GM21390 (cell line): ENCODE results near the gene RAB1A.

ENCODE experiments used
- ATAC-seq: cut with Tn5 transposase; IDR thresholded peaks from one replicate; pipeline ENCODE4 v1.9.1; 2021; ENCODE audit not compliant: unreplicated experiment

The RAB1A gene

DNA sequence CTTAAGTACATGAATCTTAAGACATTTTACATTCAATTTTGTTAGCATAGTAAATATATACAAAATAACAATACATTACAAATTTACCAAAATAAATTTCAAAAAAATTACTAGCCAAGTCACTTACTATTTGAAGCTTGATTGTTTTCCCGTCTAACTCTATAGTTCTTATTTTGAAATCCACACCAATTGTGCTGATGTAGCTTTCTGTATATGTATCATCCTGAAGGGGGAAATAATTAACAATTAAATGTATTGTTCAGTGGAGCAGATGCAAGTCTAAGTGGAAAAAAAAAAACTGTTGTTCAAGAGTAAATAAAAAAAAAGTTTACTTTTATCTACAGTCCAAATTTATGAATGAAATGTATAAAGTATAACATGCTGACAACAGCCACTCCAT is 32.1 kb downstream of the RAB1A start:
- ATAC-seq, result no peak

DNA sequence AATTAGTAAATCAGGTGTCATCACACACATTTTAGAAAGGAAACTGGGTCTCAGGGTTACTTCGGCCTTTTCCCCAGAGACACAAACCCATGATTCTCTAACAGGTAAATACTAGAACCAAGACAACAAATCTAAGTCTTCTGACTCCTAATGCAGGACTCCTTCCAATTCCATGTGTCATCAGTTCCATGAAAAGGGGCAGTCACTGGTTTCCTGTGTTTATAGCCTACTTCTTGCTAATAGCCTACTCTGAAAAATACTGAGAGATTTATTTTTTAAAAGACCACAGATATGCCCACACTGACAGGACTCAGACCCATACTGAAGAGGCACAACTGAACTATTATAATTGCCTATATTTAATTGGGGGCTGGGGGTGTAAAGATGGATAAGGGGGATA is 33.0 kb downstream of the RAB1A start:
- ATAC-seq, result no peak

DNA sequence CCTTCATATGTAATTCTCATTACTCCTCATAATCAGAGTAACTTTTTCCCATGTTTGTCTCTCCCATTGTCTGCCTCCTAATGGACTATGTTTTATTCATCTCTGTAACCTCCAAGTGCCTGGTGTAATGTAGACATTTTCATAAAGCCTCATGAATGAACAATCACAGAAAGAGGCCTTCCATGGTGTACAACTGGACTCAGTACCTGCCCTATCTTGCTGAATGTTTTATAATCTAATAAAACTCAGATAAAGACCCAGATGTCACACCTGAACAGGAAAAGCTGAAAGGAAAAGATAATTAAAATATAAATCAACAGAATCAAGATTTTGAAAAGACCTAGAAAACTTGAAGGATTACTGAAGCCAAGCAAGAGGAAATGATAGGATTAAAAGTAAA is 36.7 kb downstream of the RAB1A start:
- ATAC-seq, result no peak

DNA sequence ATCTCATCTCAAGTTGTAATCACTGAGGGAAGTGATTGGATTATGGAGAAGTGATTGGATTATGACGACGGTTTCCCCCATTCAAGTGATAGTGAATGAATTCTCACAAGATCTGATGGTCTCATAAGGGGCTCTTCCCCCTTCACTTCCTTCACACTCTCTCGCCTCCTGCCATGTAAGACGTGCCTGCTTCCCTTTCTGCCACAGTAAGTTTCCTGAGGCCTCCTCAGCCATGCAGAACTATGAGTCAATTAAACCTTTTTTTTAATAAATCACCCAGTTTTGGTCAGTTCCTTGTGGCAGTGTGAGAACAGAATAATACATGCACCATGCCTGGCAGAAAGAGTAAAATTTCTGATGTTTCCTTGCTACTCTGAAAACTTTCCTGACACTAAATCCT is 37.1 kb downstream of the RAB1A start:
- no peak for ATAC-seq

DNA sequence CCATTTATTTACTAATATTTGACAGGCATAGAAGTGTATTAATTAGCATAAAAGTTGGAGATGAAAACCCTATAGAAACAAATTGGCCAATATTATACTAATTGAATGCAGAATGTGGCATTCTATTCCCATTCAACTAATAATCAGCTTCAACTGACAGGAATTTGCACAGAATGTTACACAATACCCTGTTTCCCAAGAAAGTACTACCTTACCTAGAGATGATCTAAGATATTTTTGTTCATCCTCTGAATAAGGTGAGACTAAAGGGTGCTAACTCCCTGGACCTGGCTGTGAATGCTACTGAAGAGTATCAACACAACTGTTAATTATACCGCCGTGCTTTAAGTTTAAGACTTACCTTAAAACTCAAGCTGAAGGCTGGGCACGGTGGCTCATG is 44.8 kb downstream of the RAB1A start:
- no peak for ATAC-seq

DNA sequence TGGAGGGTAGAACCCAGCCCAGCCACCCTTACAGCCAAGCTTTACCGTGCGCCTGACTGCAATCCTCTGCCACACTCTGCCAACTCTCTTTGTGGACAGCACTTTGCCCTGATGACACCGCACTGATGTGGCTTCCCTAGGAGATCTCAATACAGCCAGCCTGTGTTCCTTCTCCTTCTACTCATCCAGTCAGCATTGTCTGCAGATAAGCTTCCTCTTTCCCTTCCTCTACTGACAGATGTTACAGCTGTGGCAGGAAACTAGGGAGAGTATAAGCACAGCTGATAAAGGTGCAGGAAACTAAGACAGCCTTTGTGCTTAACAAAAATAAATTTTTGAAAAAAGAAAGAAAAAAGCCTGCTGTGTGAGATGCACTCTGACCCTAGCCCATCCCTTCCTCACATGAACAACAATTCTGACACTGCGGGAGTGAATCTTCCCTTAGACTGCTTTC is 48.6 kb downstream of the RAB1A start:
- no peak for ATAC-seq

DNA sequence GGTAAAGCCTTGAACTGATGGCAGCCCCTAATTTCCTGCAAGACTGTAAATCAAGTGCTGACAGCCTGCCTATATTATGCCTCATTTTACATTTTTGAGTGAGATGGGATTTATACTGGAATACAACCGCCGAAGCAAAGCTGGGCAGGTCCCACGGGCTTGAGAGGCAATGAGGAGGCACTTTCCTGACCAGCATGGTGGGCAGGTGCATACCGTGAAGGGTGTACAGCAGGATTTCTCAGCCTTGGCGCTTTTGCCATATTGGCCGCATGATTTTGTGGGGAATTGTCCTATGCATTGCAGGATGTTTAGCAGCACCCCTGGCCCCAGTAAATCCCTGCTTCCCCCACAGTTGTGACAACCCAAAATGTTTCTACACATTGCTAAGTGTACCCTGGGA is 50.9 kb downstream of the RAB1A start:
- ATAC-seq, result no peak

DNA sequence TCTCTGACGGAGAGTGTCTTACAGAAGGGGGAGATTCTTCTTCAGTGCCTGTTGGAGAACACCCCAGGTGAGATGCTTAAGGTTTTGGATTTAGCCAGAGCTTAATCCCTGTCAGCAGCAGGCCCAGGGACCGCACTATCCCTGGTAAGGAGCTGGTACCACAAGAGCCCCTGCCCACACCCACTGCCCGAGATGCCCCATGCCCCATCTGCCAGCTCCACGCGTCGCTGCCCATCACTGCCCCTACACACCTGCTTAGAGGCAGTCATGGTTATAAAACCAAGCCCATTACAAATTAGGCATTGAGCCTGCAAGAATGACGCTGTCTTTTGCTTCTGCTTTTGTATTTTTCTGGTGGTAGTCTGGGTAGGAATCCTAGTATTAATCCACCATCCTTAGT is 52.0 kb downstream of the RAB1A start:
- no peak for ATAC-seq

DNA sequence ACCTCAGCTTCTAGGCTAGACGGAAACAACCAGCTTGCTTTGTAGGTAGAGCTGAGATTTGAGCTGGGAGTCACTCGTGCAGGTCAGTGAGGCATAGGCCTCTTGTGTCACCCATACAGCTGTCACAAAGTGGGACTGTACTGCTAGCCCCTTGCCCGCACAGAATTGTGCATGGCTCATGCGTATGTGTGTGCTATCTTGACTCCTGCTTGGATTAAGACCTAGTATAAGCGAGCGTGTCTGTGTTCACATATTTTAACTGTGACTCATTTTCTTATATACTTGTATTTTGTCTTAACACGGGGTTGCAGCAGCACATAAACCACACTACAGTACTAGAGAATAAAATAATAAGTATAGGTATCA is 53.6 kb downstream of the RAB1A start:
- no peak for ATAC-seq

DNA sequence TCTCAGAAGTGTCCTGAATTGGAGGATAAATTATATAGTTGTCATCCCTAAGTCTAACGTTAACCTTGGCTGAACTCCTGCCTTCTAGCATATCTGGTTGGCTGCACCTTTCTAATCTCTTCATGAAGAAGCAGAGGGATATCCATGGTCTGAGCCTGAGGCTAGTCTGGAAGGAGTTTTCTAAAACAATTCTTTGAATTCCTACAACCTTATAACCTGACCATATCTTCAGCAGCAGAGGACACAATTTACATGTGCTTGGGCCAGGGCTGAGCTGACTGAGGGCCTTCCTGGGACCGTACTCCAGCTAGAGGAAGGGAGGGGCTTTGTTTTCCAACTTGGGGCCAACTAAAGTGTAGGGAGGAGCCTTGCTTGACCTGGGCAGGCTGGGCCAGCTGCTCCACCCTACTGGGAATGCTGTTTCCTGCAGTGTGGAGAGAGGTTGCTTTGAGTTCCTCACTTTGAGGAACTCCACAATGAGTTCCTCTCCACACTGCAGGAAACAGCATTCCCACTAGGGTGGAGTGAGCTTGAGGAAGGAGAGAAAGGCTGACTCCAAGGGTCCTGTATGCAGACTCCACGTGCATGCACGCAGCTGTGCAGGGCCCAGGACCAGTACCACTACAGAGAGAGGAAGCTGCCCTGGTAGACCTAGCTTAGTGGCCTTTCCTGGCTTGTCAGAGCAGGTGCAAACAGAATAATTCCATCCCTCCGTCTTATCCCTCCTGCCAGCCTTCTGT is 54.1 kb downstream of the RAB1A start:
- ATAC-seq, result no peak

DNA sequence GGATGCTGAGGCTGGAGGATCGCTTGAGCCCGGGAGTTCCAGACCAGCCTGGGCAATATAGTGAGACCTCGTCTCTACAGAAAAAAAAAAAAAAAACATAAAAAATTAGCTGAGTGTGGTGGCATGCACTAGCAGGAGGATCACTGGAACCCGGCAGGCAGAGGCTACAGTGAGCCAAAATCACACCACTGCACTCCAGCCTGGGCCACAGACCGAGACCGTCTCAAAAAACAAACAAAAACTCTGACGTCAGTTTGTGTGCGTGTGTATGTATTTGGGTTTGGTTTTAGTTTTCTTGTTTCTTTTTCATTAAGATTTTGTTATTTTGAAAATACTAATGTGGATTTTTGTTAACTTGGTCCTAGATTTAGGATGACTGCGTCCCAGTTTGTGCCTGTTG is 54.7 kb downstream of the RAB1A start:
- no peak for ATAC-seq

DNA sequence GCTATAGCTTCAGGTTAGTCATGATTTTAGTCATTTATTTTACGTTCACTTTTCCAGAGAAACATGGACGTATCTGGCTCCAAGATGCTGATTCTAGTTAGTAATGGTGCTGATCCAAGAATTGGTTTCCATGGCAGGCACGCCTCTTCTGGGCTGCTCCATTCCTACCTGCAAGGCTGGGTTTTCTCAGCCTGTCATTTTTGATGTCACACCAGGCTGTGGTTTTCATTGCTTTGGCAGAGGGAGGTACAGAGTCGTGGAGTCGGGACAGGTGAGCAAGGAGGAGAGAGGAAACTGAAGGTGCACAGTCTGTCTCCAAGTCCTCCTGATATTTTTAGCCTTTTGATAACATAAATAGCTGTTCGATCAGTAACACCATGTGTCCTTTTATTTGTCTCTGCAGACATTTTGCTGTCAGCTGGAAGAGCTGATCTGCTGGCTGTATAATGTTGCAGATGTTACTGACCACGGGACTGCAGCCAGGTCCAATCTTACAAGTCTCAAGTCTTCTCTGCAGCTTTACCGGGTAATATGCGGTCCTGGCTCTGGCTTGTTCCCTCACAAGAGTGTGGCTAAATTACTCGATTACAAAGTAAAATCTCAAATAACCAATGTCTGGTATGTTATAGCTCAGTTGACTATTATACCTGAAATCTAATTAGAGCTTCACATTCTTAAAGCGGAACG is 55.9 kb downstream of the RAB1A start:
- no peak for ATAC-seq

DNA sequence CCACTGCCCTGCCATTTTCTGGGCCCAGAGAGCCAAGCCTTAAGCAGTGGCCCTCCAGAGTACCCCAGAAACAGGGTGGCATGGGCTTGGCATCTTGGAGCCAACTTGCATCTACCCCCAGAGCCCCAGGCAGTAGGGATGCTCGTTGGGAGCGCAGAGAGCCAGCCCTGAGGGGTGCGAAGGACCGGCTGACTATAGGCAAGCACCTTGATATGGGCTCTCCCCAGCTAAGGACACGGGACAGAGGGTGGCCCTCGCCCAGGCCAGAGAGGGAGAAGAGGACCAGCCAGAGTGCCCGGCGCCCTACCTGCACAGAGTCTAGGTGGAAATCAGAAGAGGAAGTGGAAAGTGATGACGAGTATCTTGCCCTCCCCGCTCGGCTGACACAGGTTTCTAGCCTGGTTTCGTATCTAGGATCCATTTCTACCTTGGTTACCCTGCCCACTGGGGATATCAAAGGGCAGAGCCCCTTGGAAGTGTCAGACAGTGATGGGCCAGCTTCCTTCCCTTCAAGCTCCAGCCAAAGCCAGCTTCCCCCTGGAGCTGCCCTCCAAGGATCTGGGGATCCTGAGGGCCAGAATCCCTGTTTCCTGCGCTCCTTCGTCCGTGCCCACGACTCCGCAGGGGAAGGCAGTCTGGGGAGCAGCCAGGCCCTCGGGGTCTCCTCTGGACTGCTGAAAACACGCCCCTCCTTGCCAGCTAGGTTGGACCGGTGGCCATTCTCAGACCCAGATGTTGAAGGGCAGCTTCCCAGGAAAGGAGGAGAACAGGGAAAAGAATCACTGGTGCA is 57.5 kb downstream of the RAB1A start:
- peak; percentile 70 for ATAC-seq

DNA sequence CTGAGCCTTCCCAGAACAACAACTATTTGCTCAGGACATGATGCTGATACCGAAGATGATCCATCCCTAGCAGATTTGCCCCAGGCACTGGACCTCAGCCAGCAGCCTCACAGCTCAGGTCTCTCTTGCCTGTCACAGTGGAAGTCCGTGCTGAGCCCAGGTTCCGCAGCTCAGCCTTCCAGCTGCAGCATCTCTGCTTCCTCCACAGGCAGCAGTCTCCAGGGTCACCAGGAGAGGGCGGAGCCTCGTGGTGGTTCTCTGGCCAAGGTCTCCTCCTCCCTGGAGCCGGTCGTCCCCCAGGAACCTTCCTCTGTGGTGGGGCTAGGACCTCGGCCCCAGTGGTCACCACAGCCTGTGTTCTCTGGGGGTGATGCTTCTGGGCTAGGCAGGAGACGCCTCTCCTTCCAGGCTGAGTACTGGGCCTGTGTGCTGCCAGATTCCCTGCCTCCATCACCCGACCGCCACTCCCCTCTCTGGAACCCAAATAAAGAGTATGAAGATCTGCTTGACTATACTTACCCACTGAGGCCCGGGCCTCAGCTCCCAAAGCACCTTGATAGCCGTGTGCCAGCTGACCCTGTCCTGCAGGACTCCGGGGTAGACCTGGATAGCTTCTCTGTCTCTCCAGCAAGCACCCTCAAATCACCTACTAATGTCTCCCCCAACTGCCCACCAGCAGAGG is 58.3 kb downstream of the RAB1A start:
- ATAC-seq, result no peak

DNA sequence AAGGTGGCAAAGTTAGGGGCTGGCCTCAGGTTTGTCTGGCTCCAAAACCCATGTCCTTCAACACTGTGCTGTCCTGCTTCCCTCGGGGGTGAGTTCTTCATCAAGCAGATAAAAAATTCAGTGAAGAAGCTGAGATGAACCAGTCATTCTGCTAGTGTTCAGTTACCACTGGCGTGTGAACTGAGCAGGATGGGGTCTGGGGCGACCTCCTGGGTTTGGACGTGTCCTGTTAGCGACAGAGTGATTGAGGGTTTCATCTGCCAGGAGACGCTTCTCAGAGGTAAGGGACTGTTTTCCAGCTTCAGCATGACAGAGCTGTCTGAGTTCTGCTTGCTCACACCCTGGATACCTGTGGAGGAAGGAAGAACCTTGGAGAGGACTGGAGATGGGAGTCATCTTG is 59.0 kb downstream of the RAB1A start:
- no peak for ATAC-seq

DNA sequence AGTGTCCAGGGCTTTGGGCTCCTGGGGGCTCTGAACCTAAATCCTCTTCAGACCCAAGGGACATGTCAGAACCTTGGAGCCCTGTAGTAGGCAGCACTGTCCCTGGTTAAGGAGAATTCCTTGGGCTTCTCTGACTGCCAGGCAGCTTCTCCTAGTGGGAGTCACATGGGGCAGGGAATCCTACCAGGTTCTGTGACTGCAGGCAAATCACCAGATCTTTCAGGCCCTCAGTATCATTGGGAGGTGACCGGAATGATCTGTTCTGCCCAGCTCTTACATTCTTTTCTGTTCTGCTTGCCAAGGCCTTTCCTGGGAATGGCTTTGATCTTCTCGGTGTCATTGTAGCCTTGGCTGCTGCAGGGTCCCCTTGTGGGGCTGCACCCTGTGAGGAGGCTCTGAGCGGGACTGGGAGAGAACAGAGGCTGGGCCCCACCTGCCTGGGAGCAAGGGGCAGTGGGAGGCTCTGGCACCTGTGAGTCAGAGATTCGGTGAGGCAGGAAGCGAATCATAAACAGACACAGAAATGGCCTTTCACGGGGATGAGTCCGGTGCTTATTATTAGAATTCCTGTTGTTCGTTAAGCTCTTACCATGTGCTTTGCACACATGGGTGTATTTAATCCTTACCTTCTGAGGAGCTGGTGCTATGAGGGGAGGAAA is 59.6 kb downstream of the RAB1A start:
- no peak for ATAC-seq

DNA sequence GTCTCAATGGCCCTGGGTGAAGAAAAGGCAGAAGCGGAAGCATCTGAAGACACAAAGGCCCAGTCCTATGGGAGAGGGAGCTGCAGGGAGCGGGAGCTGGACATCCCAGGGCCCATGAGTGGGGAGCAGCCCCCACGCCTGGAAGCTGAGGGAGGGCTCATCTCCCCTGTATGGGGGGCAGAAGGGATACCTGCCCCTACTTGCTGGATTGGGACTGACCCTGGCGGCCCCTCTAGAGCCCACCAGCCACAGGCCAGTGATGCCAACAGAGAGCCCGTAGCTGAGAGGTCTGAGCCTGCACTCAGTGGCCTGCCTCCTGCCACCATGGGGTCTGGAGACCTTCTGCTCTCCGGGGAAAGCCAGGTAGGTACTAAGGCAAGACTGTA is 60.5 kb downstream of the RAB1A start:
- no peak for ATAC-seq

DNA sequence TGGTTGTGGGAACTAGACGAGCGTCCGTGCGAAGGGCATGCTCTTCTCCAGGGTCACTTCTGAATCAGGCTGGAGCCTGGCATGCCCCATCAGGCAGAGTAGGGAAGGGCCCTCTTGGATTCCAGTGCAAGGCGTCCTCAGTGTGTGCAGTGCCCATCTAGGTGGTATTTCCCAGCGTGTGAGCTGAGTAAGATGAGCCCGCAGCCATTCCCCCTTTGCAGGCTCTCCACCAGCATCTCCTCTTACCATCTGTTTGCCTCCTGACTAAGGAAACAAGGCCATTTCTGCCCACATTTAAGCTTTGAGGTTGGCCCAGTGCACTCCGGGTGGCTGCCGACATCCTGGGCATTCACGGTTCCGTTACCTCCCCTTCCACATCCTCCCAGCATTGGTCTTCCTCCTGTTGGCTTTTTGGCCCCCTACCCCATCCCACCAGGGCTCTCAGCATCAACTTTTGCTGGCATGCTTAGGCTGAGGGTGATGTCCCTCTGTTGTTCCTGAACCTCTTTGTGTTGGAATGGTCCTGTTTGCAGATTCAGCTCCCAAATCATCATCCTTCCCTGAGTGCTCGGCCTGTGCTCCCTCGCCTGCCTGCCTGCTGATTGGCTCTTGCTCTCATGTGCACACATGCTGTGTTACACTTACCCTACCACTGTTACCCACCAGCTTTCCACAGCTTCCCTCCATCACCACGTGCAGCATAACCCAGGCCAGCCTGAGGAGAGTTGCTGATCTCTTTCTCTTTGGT is 61.9 kb downstream of the RAB1A start:
- no peak for ATAC-seq

DNA sequence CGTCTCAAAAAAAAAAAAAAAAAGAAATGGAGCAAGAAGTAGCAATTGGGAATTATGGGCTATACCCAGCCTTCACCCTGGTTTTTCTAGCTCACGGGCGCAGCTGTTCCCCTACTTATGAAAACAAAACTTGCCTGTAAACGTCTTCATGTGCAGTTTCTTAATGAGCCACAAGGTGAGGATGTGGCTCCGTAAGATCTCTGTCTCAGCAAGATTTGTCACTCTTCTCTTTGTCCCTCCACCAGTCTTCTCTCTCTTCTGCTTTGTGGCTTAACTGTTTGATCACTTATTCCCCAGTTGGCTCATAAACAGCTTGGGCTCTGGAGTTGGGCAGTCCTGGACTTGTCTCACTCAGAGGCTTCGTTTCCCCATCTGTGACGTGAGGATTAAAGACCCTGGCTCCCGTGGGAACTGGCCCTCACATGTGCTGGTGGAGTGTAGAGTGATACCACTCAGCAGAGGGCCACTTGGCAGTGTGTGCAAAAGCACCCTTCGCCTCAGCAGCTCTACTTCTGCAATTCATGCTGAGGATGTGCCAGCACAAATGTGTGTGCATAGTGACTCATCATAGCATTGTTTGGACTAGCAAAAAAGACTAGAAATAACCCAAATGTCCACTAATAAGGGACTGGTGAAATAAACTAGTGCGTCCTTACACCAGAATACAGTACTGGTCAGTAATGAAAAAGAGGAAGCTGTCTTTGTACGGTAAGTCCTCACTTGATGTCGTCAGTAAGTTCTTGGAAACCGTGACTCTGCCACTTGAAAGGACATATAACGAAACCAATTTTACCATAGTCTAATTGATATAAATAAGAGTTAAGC is 65.0 kb downstream of the RAB1A start:
- ATAC-seq, result peak; percentile 86
